GM20000 (cell line): ENCODE results near the gene KIAA2012.

ENCODE experiments used
- DNase-seq: peaks from one replicate; pipeline ENCODE4 v3.0.0; 2012; ENCODE audit warnings: low spot score
- TF ChIP-seq, protein P1 (sequence below): IDR thresholded peaks from 2 replicates; pipeline ENCODE4 v1.5.1; 2012; ENCODE audit warnings: mild to moderate bottlenecking, control low read depth; ENCODE audit errors: extremely low read depth, missing control alignments

Gene KIAA2012

DNA sequence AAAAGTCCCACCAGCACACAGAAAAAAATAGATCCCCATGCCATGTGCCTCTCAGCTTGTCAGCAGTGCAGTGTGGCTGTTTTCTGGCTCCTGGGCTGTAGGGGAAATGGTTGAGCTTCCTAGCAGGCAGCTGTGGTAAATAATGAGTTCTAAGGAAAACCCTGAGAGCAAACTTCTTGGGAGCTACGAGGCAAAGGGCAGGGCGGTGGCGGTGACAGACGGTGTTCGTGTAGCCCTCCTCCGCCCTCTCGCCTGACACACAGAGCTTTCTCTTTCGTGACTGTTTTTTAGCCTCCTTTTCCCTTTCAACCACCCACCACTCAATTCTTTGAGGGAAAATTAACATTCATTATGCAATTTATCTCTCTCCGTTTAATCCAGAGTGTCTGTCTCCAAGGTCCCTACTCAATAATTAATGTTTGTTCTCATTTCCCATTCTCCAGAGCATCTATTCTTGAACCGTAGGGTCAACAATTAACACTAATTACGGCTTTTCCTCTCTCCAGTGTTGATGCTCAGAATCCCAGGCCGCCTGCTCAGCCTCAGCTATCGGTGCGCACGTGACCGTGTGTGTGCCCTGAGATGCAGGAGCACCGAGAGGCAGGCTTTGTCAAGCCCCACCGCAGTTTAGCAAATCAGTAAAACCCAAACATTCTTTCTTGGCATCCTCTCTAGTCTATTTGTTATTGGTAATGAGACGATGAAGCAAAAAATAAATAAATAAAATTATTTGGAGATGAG, 50.1 kb downstream of the KIAA2012 start:
- DNase-seq: no peak
- TF ChIP-seq, protein P1, sequence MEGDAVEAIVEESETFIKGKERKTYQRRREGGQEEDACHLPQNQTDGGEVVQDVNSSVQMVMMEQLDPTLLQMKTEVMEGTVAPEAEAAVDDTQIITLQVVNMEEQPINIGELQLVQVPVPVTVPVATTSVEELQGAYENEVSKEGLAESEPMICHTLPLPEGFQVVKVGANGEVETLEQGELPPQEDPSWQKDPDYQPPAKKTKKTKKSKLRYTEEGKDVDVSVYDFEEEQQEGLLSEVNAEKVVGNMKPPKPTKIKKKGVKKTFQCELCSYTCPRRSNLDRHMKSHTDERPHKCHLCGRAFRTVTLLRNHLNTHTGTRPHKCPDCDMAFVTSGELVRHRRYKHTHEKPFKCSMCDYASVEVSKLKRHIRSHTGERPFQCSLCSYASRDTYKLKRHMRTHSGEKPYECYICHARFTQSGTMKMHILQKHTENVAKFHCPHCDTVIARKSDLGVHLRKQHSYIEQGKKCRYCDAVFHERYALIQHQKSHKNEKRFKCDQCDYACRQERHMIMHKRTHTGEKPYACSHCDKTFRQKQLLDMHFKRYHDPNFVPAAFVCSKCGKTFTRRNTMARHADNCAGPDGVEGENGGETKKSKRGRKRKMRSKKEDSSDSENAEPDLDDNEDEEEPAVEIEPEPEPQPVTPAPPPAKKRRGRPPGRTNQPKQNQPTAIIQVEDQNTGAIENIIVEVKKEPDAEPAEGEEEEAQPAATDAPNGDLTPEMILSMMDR: no peak

DNA sequence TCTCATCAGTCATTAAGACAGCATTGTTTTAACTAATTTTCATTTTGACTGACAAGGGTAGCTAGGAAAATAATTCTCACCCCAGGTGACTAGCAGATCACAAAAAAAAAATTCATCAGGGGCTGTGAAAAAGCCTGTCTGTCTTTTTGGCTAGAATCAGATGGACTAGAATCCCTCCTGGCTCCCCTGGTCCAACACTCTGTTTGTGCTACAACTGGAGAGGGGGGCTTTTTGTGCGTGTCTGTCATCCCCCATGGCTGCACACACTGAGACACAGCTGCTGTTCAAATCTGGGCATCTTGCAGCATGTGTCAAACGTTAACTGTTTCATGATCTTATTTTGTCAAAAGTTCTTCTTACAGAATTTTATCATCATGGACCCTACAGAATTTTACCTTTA, 51.2 kb downstream of the KIAA2012 start:
- no peak for DNase-seq
- TF ChIP-seq, protein P1: no peak

DNA sequence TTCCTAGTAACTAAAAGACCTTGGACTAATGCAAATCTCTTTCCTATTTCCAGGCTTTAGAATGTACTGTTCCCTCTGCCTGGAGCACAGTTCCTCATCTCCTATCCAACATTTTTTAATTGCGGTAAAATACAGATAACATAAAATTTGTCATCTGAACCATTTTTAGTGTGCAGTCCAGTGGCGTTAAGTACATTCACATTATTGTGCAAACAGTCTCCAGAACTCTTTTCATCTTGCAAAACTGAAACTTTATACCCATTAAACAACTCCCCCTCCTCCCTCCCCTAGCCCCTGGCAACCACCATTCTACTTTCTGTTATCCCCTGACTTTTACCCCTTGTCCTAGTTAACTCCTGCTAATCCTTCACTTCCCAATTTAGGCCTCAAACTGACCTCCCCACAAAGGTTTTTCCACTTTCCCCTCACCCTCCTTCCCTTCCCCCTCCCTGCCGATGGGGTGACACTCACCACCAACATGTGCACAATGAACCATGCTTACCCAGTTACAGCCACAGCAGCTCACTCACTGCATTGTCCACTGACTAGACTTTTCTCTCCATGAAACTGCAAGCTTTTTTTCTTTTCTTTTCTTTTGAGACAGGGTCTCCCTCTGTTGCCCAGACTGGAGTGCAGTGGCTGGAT, 54.8 kb downstream of the KIAA2012 start:
- TF ChIP-seq, protein P1: no peak
- no peak for DNase-seq

DNA sequence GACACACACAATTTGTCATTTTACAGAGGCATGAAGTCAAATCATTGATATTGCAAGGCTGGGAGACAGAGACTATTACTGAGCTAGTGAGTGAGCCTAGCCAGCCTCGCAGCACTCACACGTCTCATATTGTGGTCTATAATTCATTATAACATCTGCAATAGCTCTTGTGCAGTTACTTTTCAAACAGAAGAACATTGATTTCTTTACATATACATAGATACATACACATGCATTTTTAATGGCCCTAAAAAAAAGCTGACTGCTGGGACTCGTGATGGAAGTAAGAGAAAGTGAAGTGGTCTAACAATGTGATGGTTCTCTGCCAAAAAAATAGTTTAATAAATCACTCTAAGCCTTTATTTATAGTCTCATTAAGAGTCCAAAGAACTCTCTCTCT, 56.8 kb downstream of the KIAA2012 start:
- DNase-seq: no peak
- TF ChIP-seq, protein P1: no peak

DNA sequence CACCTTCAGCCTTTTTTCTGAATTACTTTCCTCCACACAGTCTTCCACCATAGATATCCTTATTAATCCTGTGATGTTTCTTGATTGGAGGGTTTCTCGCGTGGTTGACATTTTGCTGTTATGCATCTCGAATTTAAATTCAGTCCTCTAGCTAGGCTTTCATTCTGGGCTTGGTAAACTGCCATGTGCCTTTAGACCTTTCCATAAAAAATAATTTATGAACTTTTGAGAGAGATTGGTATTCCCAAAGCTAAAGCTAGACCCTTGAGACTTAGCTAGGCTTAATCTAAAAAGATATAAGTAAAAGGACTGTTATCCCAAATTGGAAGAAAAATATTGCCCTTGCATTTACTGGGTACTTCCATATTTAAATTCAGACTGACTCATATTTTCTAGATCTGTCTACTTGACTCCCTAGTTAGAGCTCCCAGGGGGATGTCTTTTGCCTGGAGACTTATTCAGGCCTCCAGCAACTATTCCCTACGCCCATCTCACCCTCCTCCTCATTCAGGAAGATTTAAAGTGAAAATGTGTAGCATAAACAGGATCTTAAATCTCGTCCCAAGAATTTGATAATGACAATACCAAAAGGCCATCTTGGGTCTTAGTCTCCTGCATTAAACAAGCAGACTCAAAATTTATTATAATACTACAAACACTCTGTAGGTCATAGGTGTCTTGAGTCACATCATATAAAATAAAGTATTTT, 60.3 kb downstream of the KIAA2012 start:
- TF ChIP-seq, protein P1: no peak
- no peak for DNase-seq

DNA sequence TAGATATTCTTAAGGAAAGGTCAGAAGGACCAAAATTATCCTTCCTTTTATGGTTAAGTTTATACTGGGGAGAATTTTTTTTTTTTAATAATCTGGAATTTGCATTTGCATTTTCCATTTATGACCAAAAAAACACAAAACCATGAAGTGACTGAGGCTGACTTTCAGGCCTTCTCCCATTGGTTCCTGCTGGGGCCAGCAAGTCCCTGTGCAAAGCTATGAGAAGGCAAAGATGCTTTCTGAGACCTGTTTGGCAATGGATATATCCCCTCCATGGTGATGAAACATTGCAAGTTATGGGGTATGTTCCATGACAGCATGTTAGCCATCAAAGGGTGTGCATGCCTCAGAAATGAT, 60.8 kb downstream of the KIAA2012 start:
- TF ChIP-seq, protein P1: no peak
- no peak for DNase-seq
